GM19452 (cell line): ENCODE data around the gene HSDL1.

Source experiments
- ATAC-seq: cut with Tn5 transposase; IDR thresholded peaks from one replicate; pipeline ENCODE4 v1.9.1; 2021; ENCODE audit not compliant: unreplicated experiment

Gene HSDL1

DNA sequence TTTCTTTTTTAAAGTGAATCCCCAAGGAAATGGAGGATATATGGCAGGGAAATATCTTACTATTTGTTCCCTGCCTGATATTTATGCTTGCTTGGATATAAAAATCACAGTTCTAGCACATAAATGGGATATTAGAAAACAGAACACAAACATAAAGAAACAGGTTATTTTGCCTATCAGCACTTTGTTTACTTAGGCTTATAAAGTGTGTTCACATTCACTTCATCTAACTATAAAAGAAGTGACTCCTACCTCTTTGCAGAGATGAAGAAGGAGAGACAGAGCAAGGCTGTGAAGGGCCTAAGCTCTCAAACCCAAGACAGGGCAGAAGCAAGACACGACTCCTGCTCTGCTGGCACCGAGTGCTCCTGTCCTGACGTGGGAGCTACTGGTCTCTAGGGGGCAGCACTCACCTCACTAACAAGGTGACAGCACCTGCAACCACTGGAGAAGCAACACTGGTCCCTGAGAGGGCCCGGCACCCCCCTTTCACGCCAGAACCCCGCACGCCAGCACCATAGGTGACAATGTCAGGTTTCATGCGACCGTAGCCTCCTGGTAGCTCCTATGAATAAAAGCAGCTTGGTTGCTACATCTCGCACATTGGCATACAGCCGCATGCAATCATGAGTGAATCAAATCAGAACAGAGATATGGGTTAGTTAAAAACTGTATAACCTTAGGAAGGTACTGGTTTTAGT is 60.3 kb downstream of the HSDL1 start:
- no peak for ATAC-seq

DNA sequence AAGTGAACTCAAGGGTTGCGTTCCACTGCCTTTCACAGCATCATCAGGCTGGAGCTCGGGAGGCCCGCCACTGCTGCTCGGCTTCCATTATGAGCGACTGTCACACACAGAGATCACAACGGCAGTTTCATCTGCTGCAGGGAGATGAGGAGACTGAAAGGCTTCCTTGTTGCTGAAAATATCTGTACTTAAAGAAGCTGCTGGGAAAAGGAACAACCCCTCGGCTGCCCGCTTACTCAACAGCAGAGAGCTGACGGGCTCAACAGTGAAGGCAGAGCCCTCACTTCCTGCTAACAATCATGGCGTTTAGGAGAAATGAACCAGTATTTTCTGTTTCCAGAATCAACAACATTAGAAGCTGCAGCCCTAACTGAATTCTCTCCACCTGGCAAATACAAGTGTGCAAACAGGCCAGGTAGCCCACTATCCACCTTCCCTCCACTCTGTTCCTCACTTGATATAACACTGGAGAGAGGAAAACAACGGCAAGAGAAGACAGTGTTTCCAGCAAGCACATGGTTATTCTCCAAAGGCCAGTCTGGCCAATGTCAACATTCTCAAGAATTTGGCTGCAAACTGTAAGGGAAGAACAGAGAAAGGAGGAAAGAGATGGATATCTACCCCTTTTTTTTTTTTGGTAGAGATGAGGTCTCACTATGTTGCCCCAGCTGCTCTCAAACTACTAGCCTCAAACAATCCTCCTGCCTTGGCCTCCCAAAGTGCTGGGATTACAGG is 62.0 kb downstream of the HSDL1 start:
- no peak for ATAC-seq

DNA sequence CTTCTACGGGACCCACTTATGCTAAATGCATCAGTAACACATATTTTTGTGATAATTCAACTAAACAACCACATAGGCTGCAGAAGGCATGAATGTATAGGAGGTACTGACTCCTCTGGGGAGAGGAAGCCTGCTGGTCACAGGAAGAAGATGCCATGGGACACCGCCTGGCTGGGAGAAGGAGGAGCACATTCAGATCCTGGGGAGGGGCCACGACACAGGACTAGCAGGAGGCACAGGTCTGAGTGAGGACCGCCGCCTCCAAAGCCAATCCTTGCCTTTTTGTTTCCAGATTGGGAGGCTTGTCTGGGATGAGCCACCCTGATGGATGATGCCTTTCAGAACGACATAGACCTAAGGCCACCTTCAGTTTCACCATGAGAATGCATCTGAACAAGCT is 62.9 kb downstream of the HSDL1 start:
- ATAC-seq: no peak

DNA sequence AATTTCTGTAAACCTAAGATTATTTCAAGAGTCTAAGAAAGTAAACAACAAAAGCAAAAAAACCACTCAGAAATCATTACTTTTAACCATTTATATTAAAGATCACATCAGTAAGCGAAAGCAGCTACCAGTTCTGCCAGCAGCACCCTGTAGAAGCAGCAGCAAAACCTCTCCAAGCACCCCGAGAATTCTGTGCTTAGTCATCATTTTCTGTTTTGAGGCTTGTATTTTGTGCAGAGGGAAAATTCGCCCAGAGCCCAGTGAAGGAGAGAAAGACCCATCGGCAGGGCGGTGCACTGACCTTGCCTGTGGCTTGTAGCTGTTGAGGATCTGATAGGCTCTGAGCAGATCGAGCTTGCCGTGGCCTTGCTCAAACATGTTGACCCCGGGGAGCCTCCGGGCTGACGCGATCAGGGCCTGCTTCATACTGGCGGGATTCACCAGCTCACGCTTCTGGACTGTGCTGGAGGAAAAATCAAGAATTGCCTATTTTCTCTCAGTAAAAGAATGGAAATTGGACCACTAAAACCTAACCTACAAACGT is 63.5 kb downstream of the HSDL1 start:
- no peak for ATAC-seq

DNA sequence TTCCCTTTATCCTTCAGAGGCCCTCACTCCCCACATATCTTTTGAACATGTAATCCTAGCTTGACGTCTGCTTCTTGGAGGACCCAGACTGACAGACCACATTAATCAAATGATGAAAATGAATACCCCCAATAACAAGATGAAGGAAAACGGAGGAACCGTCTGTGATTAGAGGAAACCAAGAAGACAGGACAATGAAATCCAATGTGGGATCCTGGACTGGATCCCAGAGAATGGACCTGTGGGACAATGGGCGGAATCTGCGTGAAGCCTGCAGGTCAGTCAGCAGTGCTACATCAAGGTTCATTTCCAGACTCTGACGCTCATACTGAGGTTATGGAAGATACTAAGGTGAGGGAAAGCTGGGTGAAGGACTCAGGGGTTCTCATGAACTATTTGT is 64.2 kb downstream of the HSDL1 start:
- no peak for ATAC-seq

DNA sequence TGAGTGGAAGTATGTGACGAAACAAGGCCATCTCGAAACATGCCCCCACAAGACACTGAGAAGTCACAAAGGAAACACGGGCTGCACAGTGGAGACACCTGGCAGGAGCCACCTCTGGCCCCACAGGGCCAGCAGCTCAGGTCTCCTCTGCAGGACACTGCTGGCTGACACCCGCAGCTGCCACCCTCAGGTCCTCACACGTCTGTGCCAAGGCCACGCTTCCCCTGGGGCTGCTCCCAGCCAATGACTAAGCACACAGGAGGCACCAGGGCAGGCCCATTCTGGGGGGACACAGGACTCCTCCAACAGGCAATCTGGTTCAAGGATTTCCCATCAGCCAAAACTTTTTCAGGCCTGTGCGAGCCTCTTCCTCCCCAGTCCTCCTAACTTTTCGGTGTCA is 64.6 kb downstream of the HSDL1 start:
- no peak for ATAC-seq

DNA sequence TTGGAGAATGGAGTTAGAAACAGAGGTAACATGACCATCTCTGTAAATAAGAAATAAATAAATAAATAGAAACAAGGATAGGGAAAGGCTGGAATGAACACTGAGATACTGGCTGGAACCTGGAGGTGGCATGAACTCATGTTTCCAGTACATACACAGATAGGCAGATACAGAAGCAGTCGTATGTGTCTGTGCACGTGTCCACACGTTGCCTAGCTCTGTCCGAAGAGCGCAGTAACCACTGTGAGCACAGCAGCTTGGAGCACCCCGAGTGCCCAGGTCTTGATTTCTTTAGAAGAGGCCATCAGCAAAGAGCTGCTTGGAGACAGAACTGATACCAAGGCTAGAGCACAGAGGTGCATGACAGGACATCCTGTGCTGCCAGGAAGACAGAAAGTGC is 65.3 kb downstream of the HSDL1 start:
- no peak for ATAC-seq

DNA sequence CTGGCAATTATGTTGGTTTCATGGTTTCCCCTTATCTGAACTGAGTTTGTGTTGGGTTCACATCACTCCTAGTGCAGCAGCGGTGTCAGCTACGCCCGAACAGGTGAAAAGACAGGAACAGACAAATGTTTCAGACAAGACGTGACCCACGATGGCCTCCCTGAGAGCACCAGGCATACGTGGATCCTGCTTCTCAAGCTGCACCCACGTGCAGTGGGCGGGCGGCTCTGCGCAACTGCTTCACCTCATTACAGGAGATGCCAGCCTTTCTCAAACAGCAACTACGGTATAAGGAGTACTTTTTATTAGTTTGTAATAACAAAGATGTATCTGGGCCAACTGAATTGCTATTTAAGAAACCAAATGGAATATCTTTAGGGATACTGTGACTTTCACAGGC is 69.6 kb downstream of the HSDL1 start:
- ATAC-seq: no peak

DNA sequence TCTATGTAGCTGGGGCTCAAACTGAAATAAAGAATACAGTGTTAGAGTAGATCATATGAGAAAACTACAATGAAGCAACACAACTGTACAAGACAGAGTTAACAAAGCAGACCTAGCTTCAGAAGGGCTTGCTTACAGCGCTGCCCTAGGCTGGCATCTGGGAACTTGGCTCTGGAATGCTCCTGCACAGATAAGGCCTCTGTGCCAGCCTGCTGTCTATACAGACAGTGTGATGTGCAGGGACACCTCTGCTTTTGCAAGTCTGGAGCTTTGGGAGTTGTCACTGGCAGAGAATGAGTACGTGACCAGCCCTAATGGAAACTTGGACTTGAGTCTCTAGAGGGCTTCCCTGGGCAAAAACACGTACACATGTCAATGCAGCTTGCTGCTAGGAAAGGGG is 70.3 kb downstream of the HSDL1 start:
- no peak for ATAC-seq
